Panc1 (cell line): ENCODE data around the gene TAB2. TPM values are rescaled to one million over a fixed set of nuclear protein-coding genes. Genes with fewer than 3 reads are reported as not detected.

ENCODE experiments used
- ATAC-seq: fragments of 200-7000 bp; cut with Tn5 transposase; 2 replicates; pipeline ENCODE4 v1.9.1; 2020; ENCODE audit warnings: mild to moderate bottlenecking, moderate library complexity
- BruUV-seq: library from RNA; stranded (reverse); fragments of 400-500 nt; replicated peaks from 2 replicates; lab custom pipeline; 2021; lab: Mats Ljungman, UMichigan
- CTCF ChIA-PET: fragments of 300-600 bp; sonication (Branson Sonifier 250); formaldehyde crosslinking; loops from one replicate; lab custom pipeline; 2022; ENCODE audit warnings: antibody characterized with exemption; lab: Charles Lee
- POLR2A ChIA-PET: fragments of 300-600 bp; sonication (Branson Sonifier 250); formaldehyde crosslinking; loops from one replicate; lab custom pipeline; 2022; ENCODE audit warnings: antibody characterized with exemption; lab: Charles Lee
- DNase-seq: peaks from one replicate; pipeline ENCODE4 v3.0.0-alpha.2; 2010; ENCODE audit warnings: low read depth, low spot score
- H3K27ac ChIP-seq: 2 replicates; pipeline ENCODE4 v1.5.1; 2011; ENCODE audit warnings: mild to moderate bottlenecking, low read length, inconsistent platforms
- H3K27me3 ChIP-seq: fragments of 200-500 bp; sonication (Bioruptor generic); 2 replicates; pipeline ENCODE4 v1.6.0; 2014; ENCODE audit warnings: low read length, inconsistent platforms; ENCODE audit not compliant: control insufficient read depth, insufficient read depth
- H3K36me3 ChIP-seq: fragments of 200-500 bp; sonication (Bioruptor generic); 2 replicates; pipeline ENCODE4 v1.5.1; 2014; ENCODE audit warnings: inconsistent platforms, mild to moderate bottlenecking, low read length, moderate library complexity; ENCODE audit not compliant: control insufficient read depth, insufficient read depth
- H3K4me1 ChIP-seq: 2 replicates; pipeline ENCODE4 v1.5.1; 2011; ENCODE audit warnings: inconsistent platforms, mild to moderate bottlenecking, low read length, moderate library complexity; ENCODE audit not compliant: control insufficient read depth, insufficient read depth
- H3K4me3 ChIP-seq, 2 experiments: 2 replicates each; pipeline ENCODE4 v1.5.1; 2011 to 2012; ENCODE audit warnings: low read depth in 2 of 2, low read length in 2 of 2, mild to moderate bottlenecking in 2 of 2, inconsistent platforms in 1 of 2, moderate library complexity in 1 of 2
- H3K9me3 ChIP-seq: fragments of 200-500 bp; sonication (Bioruptor generic); 2 replicates; pipeline ENCODE4 v1.5.1; 2014; ENCODE audit warnings: low read depth, mild to moderate bottlenecking, inconsistent platforms, low read length, moderate library complexity; ENCODE audit not compliant: control insufficient read depth, insufficient read depth
- POLR2AphosphoS5 ChIP-seq: IDR thresholded peaks from 2 replicates; pipeline ENCODE4 v1.6.1; 2012; ENCODE audit warnings: mild to moderate bottlenecking, low read depth, low read length, moderate library complexity
- REST ChIP-seq, 2 experiments: IDR thresholded peaks; 2 replicates each; pipeline ENCODE4 v1.6.1; 2011 to 2012; ENCODE audit warnings: low read depth in 2 of 2, control low read depth in 1 of 2, low read length in 1 of 2, mild to moderate bottlenecking in 1 of 2, moderate library complexity in 1 of 2; ENCODE audit not compliant: insufficient read depth in 1 of 2
- SIN3A ChIP-seq: IDR thresholded peaks from 2 replicates; pipeline ENCODE4 v1.6.1; 2012; ENCODE audit warnings: low read depth, mild to moderate bottlenecking, low read length, moderate library complexity, borderline replicate concordance; ENCODE audit not compliant: insufficient read depth
- TCF7L2 ChIP-seq: IDR thresholded peaks from 2 replicates; pipeline ENCODE4 v1.6.1; 2011; ENCODE audit warnings: mild to moderate bottlenecking, low read depth, low read length, inconsistent platforms
- in situ Hi-C: cut with HindIII; loops from 2 replicates; pipeline ENCODE4 v1.10.0; 2016; ENCODE audit warnings: low sequenced_read_pairs, low pct_unique_long_range_greater_than_20kb
- intact Hi-C: fragments of 100-400 bp; cut with micrococcal nuclease; formaldehyde crosslinking; loops from one replicate; pipeline ENCODE4 v1.10.0; 2022; ENCODE audit not compliant: unreplicated experiment
- total RNA-seq: library from RNA; stranded (reverse); gene quantifications from one replicate; pipeline ENCODE4 v1.2.1, GENCODE V29; 2021; ENCODE audit not compliant: unreplicated experiment
- TF ChIP-seq, protein P1 (sequence below): fragments of 450-650 bp; IDR thresholded peaks from 2 replicates; pipeline ENCODE4 v1.5.1; 2017; ENCODE audit warnings: mild to moderate bottlenecking

The TAB2 gene
- total RNA-seq, 1 experiment from 2014 or later: 47.2 TPM

DNA sequence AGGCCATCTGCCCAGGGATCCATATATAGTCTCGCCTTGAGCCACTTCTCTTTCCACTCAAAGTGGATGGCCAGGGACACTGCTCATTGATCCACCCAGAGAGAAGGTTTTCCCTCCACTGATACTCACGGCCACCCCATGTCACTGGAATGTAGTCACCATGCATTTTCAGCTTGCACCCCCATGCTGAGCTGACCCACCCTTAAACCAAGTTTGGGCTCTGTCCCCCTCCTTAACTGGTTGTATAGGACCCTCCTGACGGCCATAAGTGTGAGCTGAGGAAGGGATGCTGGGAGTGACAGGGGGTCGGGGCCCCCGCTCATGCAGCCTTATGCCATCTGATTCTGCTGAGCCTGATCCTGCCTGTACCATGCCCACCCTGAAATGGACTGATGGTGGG, 108.2 kb downstream of the TAB2 start:
- no peaks in the 10 kb centered on the region for H3K9me3 ChIP-seq
- ATAC-seq (no peak), DNase-seq (no peak)
- no peak overlapping the region for H3K27ac ChIP-seq
- CTCF ChIA-PET: no interaction called here
- BruUV-seq: no TSS peak
- intact Hi-C loops (no loop called here), in situ Hi-C loops (no loop called here)
- TF ChIP-seq, protein P1, sequence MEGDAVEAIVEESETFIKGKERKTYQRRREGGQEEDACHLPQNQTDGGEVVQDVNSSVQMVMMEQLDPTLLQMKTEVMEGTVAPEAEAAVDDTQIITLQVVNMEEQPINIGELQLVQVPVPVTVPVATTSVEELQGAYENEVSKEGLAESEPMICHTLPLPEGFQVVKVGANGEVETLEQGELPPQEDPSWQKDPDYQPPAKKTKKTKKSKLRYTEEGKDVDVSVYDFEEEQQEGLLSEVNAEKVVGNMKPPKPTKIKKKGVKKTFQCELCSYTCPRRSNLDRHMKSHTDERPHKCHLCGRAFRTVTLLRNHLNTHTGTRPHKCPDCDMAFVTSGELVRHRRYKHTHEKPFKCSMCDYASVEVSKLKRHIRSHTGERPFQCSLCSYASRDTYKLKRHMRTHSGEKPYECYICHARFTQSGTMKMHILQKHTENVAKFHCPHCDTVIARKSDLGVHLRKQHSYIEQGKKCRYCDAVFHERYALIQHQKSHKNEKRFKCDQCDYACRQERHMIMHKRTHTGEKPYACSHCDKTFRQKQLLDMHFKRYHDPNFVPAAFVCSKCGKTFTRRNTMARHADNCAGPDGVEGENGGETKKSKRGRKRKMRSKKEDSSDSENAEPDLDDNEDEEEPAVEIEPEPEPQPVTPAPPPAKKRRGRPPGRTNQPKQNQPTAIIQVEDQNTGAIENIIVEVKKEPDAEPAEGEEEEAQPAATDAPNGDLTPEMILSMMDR: no peak
- TF ChIP-seq REST (IDR thresholded peaks at IDR 0.05; ENCODE audit: insufficient read depth in 1 of 2, low read depth in 2 of 2, low read length in 1 of 2) (no peak), TCF7L2 (no peak)
- POLR2A ChIA-PET: no interaction called here
- H3K27me3 ChIP-seq: no peaks in the 10 kb centered on the region
- no peak overlapping the region for H3K4me3 ChIP-seq
- H3K4me1 ChIP-seq: no peaks in the 10 kb centered on the region
- H3K36me3 ChIP-seq: no peaks in the 10 kb centered on the region

GRCh38 chr6:149428606-149429005, 111.1 kb downstream of the TAB2 start:
- ATAC-seq (no peak), DNase-seq (no peak)
- POLR2A ChIA-PET: no interaction called here
- H3K4me1 ChIP-seq: peaks cover 4% of the 10 kb centered on the region
- CTCF ChIA-PET: no interaction called here
- in situ Hi-C loops: no loop called here
- TF ChIP-seq POLR2AphosphoS5 (no peak), TCF7L2 (no peak), SIN3A (no peak), REST (IDR thresholded peaks at IDR 0.05; ENCODE audit: insufficient read depth in 1 of 2, low read depth in 2 of 2, low read length in 1 of 2) (no peak)
- TF ChIP-seq, protein P1: no peak
- intact Hi-C loops: no loop called here
- H3K9me3 ChIP-seq: no peaks in the 10 kb centered on the region
- BruUV-seq: no TSS peak
- no peak overlapping the region for H3K27ac ChIP-seq
- no peaks in the 10 kb centered on the region for H3K27me3 ChIP-seq
- H3K4me3 ChIP-seq: no peak overlapping the region
- no peaks in the 10 kb centered on the region for H3K36me3 ChIP-seq
